ENCODE data around the gene GDF10.

- TF ChIP-seq ZEB2 (IDR thresholded peaks at IDR 0.05) (no peak), POLR2A (conservative IDR thresholded peaks at IDR 0.05) (no peak), ARHGAP35 (IDR thresholded peaks at IDR 0.05; ENCODE audit: partially characterized antibody) (no peak), GTF2E2 (tag; IDR thresholded peaks at IDR 0.05) (no peak), SIX5 (IDR thresholded peaks at IDR 0.05; ENCODE audit: borderline replicate concordance in 1 of 2, insufficient read depth in 1 of 2, low read depth in 1 of 2, low read length in 2 of 2) (no peak), MXI1 (IDR thresholded peaks at IDR 0.05; ENCODE audit: low read depth, low read length) (no peak), CTCF (IDR thresholded peaks at IDR 0.05 in 2 of 3, conservative IDR thresholded peaks at IDR 0.05 in 1 of 3; ENCODE audit: insufficient read depth in 2 of 3, low read depth in 1 of 3, low read length in 3 of 3) (no peak)
Observed at GRCh38 chr10:47319784-47320183, 19.8 kb downstream of the GDF10 start.

All from K562 (cell line).